ENCODE results near the gene YBX3.

The YBX3 gene

GRCh38 chr12:10668526-10668925 lies 54.6 kb downstream of the YBX3 start:
- no peak for DNase-seq

GRCh38 chr12:10667581-10667980 lies 55.5 kb downstream of the YBX3 start:
- no peak for DNase-seq

DNA sequence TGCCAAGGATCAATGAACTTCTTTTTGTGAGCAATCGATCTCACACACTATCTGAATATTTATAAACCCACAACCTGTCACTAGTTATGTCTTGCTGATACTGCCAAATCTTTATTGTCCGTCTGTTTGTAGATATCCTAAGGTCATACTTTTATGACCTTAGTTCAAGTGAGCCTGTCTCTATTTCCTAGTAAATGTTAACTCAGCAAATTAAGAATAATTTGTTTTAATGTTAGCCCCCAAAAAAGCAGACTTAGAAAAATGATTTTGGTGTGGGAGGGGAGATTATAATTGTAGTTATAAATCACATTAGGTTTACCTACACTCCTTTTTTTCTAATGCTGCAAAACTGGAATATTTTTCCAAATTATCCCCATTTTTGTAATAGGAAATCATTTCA lies 58.6 kb downstream of the YBX3 start:
- no peak for DNase-seq

DNA sequence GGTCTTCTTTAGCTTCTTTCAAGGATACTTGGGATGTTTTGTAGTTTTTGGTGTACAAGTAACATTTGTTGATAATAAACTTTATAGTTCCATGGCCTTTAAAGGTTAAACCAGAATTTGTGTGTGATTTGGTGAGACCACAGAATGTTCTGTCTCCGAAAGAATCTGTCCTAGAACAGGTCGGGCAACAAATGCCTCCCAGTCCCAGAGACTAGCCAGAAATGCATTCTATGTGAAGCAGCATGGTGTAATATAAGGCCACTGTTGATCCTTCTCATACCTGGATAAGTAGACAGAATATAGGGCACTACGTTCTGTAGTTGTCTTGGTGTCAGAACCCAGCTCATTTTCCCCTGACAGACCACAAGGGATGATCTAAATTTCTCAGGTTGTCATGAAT lies 59.3 kb downstream of the YBX3 start:
- DNase-seq, result no peak

- DNase-seq, result no peak
These were observed 61.8 kb downstream of the YBX3 start for GRCh38 chr12:10661338-10661737.

DNA sequence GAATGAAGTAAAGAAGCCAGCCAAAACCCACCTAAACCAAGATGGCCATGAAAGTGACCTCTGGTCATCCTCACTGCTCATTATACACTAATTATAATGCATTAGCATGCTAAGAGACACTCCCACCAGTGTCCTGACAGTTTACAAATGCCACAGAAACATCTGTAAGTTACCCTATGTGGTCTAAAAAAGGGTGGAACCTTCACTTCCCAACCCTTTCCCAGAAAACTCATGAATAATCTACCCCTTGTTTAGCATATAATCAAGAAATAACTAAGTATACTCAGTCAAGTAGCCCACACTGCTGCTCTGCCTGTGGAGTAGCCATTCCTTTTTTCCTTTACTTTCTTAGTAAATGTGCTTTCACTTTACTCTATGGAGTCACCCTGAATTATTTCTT lies 69.1 kb downstream of the YBX3 start:
- DNase-seq, result no peak

DNA sequence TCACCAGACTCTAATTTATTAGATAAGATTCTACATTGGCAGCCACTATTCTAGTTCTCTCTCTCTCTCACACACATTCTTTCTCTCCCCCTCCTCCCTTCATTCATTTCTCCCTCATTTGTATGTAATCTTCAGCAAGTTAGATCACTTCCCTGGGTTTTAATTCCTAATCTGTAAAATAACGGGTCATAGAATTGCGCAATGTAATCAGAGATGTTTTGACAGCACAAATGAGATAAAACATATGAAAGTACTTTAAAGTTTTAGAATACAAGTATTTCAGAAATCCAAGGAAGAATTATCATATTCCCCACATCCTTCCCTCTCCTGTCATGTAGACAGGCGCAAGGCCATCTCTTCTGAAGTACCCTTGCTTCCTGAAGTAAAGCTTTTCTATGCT lies 70.9 kb downstream of the YBX3 start:
- no peak for DNase-seq
